Islet of Langerhans (tissue), 1 donor: ENCODE data around the gene KRTAP9-7.

Source experiments
- FAIRE-seq: peaks from one replicate; lab custom pipeline; 2011; peaks lifted over from hg19 to GRCh38; lab: Jason Lieb, UNC

KRTAP9-7 gene

DNA sequence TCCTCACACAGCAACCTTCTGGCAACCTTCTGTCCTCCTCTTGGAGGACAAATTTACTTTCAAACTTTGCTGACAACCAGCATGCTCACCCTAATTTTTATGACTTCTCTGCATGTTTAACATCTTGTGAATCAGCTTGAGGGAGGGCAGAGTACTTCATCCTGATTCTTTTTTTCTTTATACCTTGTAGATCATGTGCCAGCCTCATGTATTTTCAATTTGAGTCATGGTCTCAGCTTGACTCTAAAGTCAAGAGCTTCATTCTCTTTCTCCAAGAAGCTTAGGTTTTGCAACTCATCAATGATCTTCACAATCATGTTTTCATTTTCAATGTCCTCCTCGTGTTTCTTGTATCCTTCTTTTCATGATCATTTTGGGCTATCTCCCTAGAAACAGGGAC lies 3.6 kb upstream of the KRTAP9-7 start:
- FAIRE-seq: no peak

GRCh38 chr17:41278176-41278955 lies 2.9 kb downstream of the KRTAP9-7 start:
- no peak for FAIRE-seq

DNA sequence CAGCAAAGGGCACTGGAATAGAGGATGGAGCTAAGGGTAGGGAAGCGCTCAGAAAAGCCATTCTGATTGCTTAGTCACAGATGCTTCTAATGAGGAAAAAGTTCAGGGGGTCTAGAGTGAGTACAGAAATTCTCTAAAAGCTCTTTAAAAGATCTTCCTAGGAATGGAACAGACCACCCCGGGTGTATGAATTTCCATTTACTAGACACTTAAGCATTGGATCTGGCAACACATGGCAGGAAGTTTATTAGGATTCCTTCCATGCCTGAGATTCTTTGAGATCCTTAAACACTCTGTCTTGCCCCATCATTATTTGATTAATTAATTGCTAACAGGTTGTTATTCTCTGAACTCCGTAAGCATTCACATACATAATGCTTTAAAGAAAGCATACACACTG lies 8.5 kb downstream of the KRTAP9-7 start:
- FAIRE-seq: no peak

GRCh38 chr17:41284546-41284945 lies 9.0 kb downstream of the KRTAP9-7 start:
- no peak for FAIRE-seq

- no peak for FAIRE-seq
Measured at GRCh38 chr17:41287050-41287449, 11.6 kb downstream of the KRTAP9-7 start.

DNA sequence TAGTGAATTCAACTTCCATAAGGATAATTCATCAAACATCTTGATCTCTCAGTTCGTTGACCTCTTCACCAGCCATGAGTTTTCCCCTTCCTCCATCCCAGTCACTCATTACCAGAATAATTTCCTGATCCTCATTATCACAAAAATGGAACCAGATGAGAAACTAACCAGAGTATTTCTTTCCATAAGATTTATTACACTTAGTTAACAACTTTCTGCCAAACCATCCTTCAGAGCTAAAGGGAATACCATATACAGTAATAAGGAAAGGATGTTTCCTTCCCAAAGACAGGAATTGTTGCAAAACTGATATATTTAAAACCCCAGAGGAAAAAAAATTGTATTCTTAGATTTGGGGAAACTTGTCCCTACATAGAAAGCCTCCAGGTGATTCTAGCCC lies 18.5 kb downstream of the KRTAP9-7 start:
- no peak for FAIRE-seq

- FAIRE-seq: no peak
Measured at GRCh38 chr17:41296846-41297245, 21.3 kb downstream of the KRTAP9-7 start.

GRCh38 chr17:41298458-41299135 lies 23.1 kb downstream of the KRTAP9-7 start:
- no peak for FAIRE-seq

DNA sequence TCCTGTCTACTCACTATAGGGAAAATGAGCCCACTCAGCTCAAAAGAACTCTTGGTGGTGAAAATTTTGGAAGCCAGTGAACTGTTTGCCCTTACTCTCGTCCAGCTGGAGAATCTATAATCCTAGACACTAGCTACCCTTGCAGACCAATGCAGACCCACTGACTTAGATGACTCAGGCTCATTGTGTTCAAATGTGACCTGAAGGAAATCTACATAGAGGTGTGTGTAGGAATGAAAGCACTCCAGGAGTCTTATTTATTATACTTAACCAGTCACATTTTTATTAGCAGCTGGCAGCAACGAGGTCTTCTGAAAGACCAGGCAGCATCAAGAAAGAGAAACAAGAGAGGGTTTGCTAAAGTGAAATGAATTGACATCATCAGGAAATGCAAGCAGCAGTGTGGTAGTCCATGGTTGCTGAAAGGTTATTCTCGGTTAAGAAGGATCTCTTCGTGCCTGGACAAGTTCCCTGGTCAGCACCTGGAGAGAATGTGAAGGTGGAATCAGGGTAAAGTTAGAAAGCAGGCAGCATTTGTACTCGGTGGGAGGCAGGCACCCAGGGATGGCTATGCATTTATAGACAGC lies 25.8 kb downstream of the KRTAP9-7 start:
- no peak for FAIRE-seq

GRCh38 chr17:41301916-41302901 lies 26.7 kb downstream of the KRTAP9-7 start, which contains the start of gene KRTAP29-1:
Gene KRTAP29-1, minus strand, starts transcription at chr17:41302851. Its CDS starts 0 bp downstream, at chr17:41302851.
- FAIRE-seq: no peak

DNA sequence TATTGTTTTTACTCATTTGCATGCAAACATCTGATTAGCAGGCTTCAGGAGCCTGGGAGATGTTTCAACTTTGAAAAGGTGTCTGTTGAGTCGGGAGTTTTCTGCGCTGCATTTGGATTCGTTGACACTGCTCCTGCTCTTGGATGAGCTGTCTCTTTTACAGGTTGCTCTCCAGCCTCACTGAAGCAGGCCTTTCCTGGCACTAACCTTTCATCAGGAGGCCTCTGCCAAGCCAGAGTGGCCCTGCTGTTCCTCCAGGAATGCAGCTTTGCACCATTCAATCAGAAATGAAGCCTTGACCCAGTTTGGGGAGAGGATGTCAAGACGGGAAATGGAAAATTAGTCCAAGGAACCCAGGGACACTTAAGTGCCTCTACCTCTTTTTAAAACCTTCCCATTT lies 27.5 kb downstream of the KRTAP9-7 start:
- no peak for FAIRE-seq

DNA sequence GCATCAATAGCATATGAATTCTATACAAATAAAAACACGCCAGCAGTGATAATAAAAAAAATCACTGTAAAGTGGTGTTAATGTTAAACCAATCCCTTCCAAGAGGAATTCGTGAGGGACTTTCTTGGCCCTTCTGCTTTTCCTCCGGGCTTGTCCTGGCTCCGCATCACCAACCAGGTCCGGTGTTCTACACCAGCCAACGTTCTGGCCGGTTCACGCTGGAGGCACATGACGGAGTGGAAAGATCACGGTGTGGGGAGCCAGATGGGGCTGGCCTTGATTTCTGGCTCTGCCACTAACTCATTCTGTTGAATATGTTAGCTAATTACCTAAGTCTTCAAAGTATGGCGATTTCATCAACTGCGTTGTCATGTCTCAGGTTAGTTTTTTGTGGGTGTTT lies 28.6 kb downstream of the KRTAP9-7 start:
- FAIRE-seq: no peak

GRCh38 chr17:41307647-41308046 lies 32.1 kb downstream of the KRTAP9-7 start:
- no peak for FAIRE-seq

DNA sequence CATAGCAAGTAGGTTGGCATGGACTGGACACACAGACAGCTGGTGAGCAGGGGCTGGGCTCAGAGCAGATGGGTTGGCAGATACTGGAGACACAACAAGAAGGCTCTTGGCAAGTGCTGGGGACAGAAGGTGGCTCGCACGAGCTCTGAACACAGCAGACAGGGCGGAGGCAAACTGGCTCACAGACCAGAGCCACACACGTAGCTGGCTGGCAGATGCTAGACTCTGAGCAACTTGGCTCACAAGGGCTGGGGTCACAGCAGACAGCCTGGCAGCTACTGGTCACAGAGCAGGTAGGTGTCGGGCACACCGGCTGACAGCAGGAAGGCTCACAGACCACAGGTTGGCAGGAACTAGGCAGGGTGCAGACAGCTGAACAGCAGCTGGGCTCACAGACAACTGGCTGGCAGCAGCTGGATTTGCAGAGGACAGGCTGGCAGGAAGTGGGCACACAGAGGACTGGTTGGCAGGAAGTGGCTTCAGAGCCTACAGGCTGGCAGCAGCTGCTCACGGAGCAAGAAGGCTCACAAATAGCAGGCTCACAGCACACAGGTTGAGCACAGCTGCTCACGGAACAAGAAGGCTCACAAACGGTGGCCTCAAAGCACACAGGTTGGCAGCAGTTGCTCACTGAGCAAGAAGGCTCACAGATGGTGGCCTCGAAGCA lies 32.9 kb downstream of the KRTAP9-7 start:
- peak; percentile 5 for FAIRE-seq

- no peak for FAIRE-seq
Measured at GRCh38 chr17:41308918-41309359, 33.4 kb downstream of the KRTAP9-7 start, which contains the start of gene KRTAP16-1. Gene KRTAP16-1, minus strand, starts transcription at chr17:41309309. Its CDS starts 56 bp downstream, at chr17:41309253.

DNA sequence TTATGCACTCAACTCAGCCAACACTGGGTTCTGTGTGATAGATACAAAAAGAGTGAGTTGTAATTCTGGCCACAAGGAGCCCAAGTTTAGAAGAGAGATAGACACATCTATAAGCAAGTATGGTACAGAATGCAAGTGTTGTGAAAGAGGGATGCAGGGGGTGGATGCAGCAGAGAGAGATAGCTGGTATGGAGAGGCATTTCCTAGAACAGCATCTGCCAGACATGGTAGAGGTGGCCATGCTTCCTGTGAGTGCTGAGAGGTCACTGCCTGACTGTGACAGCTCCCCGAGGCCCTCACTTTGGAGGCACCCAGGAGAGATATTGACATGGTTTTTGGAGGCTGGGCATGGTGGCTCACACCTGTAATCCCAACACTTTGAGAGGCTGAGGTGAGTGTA lies 35.6 kb downstream of the KRTAP9-7 start:
- no peak for FAIRE-seq

DNA sequence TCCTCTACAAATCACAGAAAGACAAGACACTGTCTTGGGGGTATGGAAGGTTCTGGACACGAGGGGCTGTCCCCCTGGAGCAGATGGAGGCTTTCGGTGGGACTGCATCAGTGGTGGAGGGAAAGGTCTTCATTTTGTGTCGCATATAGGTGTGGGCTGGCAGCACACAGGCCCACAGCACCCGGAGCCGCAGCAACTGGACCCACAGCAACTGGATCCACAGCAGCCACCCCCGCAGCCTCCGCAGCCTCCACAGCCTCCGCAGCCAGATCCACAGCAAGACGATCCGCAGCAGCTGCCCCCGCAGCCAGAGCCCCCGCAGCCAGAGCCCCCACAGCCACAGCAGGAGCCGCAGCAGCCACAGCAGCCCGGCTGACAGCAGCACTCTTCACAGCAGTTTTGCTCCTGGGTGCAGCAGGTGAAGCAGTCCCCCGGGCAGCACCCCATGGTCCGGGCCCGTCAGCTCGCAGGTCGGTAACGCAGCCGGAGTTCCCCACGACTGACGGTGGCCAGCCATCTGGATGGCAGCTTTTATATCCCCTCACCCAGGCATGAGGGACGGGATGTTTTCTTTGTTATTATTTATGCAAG lies 39.8 kb downstream of the KRTAP9-7 start, which contains the start of gene KRTAP17-1:
KRTAP17-1 (minus strand) TSS at position 507 of the 591 bp plus-strand sequence; CDS start at position 447, 60 bp downstream.
- FAIRE-seq: no peak

DNA sequence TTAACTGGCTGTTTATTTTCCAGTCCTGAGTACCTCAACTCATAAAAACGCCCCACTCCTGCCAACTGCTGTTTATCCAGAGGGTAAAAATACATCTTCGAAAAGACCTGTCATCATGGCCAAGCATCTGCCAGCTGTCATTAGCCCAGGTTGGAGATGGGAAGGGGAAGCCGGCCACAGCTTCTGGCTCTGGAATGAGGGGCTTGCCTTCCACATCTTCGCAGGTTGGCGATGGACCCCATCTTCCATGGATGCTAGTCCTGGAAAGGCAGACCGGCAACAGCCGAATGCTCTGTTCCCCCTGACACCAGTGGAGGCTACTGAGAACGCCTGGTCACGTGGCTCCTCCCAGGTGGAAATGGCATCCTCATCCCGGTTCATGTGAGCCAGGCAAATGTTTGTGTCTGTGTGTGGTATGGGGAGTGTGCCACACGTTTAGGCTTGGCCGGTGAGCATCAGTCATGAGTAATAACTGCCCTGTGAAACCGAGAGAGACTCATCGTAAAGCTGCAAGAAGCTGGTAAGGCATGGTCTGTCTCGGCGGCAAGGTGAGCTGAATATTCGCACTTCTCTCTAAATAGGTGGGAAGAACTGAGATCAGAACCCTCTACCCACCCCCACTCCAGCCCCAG lies 40.4 kb downstream of the KRTAP9-7 start:
- no peak for FAIRE-seq

- FAIRE-seq: no peak
Measured at GRCh38 chr17:41318231-41318630, 42.7 kb downstream of the KRTAP9-7 start.
